Eye (tissue), 1 donor: Measurements from ENCODE around the gene ZNF436.

Experiments used
- DNase-seq: peaks from one replicate; pipeline ENCODE4 v3.0.0-alpha.2; 2015

The ZNF436 gene

DNA sequence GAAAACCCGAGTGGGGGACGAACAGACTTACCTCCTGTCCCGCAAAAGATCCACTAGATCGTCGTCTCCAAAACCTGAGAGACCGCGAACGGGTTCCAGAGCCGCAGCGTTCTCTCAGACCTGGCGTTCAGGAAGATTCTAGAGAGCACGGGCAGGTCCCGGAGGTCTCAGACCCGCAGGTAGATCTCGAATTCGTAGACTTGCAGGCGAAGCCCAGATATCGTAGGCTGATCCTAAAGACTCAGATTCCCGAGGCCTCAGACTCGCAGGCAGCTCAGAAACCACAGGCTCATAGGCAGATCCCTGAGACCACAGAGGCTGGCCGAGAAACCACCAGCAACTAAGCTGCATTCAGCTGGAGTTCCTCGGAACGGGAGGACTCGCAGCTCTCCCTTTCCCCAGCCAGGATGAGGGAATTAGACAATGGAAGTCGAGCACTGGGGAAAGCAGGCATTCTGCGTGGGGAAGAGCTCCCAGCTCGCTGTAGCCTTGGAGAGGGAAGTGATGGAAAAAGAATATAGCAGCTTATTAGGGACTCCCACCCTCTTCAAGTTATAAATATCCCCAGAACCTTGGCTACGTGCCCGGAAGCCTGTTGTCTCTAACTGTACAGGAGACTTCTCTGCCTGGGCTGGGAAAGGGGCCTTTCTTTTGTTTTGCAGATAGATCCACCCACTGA lies at the start of gene ZNF436:
Gene ZNF436 (minus strand): TSS at position 502 of the 679 bp plus-strand sequence. CDS start 1,831 bp downstream, outside the sequence.
- peak; percentile 95 for DNase-seq

DNA sequence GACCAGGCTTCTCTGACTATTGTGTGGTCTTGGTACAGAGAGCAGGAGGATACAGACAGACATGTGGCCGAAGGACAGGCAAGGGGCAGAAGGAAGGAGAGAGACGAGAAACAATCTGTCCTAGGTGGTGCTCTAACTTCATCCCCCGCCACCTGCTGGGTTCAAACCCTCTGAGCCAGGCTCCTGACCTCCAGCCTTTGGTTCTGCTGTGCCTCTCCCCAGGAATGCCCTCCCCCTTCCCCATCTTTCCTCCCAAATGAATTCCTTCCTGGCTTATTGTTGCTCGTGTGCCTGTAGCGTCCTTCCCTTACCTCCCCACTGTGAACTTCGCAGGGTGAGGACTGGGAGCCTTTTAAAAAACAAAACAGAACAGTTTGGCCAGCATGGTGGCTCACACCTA lies 49.5 kb upstream of the ZNF436 start:
- no peak for DNase-seq

DNA sequence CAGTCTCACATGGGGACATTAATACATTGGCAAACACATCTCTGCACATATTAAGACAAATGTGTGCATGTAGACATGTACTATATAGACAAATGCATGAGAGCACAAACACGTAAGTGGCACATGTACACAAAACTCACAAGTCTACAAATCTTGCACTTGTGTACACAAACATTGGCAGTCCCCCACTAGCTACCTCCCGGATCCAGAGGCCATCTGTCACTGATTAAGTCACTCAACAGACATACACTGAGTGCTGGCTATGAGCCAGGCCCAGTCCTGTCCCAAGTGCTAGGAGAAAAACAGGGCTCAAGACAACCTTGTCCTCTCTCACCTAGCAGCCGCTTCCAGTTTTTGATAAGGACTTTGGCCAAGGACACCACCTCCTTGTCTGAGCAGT lies 47.9 kb upstream of the ZNF436 start:
- peak; percentile 53 for DNase-seq

DNA sequence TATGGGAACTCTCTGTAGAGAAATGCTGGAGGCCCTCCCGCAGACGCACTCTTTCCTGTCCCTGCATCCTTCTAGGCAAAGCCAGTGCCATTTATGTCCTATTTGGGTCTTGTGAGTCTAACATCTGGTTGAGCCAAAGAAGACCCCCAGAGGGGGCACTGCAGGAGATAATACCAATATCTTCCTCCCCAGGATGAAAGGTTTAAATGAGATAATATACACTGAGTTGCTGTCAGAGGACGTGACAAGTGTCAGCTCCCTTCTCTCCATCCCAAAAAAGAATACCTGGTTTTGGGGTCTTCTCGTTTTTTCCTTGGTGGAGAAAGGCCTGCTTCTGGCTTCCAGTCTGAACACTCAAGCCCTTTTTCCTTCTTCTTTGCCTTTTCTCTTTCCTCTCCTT lies 47.3 kb upstream of the ZNF436 start:
- DNase-seq: no peak

DNA sequence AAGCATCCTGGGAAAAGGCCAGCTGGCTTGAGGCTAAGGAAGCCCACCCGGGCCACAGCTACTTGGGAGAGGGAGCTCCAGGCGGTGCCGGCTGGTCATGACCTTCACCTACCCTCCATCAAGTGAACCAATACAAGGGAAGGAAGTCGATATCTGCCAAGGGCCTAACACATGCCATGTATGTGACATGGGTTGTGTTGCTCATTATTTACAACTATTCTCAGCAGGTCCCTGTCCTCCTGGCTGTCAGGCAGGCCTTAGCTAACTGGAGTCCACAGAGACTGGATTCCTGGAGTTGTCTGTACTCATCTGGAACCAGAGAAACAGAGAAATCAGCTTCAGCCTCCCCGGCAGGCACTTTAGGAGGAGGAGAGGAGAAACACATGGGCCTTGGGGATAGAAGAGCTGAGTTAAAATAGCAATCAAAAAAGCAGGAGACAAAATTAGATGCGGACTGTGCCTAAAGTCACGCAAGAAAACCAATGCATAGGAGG lies 39.2 kb upstream of the ZNF436 start:
- DNase-seq: peak; percentile 32

DNA sequence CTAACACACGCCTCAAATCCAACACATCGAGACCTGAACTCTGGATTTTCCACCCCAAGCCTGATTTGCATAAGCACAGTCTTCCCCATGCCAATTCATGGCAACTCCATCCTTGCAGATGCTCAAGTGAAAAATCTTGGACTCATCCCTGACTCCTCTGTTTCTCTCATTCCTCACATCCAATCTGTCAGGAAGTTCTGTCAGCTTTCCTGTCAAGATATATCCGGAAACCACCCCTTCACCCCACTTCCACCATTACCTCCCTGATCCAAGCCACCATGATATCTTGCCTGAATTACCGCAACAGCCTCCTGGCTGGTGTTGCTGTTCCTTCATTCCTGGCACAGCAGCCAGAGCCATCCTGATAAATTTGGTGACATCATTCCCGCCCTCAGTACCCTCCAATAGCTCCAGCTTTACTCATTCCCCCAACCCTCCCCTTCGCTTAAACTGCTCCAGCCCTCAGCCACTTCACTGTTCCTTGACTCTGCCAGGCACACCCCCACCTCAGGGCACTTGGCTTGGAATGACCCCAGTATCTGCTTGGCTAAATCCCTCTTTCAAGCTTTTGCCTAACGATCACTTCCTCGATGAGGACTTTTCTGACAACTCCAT lies 37.5 kb upstream of the ZNF436 start:
- no peak for DNase-seq

DNA sequence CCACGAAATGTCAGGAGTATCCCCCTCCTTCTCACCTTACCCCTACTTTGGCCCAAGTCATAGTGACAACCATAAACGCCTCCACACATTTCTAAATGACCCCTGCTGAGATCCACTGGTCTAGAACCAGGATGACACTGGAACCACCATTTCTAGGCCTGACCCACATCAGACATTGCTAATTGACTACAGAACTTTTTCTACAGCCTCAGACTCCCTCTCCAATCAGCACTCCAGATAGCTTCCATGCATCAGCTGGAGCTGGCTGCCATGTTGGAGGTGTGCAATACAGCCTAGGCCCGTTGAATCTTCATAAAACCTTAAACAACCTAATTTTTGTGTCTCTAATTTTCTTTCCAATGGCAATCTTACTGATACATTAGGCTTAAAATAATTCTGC lies 36.3 kb upstream of the ZNF436 start:
- DNase-seq: no peak

DNA sequence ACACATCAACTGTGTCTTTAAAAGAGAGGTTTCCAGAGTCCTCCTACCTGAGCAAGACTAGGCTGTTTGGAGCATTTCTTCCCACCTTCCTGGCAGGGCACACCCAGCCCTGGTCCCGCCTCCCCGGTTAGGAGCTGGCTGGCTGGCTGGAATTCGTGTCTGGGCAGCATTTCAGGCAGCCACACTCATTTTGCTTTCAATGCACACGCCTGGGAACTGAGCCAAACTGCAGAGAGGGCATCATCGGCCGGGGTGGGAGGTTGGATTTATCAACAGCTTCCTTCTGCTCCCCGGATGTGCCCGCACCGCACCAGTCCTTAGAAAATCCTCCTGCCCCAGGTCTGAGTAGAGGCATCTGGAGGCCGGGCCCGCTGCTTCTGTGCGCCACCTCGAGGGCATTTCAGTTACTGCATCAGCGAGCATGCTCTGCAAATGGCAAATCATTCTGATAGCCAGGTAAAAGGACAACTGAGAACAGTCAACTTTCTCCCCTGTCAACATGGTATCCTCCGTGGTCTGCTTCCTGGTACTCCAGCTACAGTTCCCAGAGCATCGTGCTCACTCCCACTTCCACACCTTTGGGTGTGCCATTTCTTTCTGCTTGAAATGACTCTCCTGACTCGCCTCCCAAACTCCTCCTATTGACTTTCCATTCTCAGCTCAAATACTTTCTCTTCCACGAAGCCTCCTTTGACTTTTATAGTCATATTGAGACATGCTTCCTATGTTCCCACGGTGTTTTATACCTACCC lies 34.3 kb upstream of the ZNF436 start:
- DNase-seq: peak; percentile 94

DNA sequence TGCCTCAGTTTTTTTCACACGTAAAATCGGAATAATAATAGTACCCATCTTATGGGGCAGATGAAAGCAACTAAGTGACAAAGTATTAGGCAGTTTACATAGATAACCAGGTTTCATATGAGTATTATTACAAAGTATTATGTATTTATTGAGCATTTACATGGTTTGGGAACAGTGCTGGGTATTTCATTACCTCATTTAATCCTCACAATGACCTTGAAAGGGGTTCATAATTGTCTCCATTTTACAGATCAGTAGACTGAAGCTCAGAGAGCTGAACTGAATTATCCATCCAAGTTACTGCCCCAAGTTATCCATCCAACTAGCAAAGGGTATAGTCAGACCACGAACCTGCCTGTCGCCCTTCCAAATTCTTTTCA lies 33.7 kb upstream of the ZNF436 start:
- DNase-seq: no peak

DNA sequence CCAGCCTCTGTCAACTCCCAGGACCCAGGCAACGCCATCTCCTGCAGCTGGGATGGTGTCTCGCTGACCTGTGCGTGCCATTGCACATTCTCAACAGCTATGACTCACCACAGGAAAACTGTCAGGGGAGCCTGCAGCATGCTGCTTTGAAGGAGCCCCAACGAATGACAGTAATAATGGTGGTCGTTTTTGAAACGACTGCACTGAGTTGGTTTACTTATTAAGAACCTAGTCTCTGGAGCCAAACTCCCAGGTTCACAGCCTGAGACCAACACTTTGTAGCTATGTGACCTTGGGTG lies 33.4 kb upstream of the ZNF436 start:
- no peak for DNase-seq

DNA sequence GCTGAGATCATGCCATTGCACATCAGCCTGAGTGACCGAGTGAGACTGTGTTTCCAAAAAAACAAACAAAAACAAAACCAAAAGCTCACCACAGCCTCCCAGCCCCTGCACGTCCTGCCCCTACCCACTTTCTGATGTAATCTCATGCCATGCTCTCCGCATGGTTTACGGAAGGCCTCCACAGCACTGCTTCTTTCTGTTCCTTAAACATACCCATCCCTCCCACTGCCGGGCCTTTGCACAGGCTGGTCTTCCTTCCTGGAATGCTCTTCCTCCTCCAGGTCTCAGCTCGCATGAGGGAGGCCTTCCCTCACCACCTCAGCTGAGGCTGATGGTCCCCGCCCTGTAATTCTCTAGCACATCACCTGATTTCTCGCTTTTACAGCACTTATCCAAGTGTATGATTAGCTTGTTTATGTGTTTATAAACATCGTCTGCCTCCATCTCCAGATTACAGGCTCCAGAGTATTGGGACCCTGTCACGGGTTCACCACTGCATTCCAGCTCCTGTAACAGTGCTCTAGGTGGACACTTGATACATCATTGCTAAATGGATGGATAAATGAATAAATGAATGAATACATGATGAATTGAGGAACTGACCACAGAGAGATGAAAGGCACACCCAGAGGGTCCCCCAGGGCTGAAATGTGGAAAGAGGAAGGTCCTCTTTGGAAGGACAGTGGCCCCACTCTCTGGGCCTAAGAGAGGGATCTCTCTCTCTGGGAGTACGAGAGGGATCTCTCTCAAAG lies 32.8 kb upstream of the ZNF436 start:
- no peak for DNase-seq

DNA sequence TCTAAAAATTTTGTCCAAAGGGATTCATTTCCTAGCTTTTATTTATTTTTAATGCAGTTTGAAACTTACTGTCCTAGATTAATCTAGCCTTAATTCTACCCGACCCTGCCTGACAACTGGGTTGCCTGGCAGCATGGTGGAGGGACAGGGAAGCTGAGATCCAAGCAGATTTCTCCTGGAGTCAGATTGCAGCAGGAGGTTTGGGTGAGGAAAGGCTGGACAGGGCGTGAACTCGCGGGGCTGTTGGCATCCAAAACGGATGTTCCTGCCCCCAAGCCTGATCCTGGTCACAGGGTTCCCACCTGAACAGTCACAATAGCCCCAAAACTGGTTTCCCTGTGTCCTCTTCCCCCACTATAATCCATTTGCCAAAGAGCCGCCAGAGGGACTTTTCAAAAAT lies 31.7 kb upstream of the ZNF436 start:
- no peak for DNase-seq

DNA sequence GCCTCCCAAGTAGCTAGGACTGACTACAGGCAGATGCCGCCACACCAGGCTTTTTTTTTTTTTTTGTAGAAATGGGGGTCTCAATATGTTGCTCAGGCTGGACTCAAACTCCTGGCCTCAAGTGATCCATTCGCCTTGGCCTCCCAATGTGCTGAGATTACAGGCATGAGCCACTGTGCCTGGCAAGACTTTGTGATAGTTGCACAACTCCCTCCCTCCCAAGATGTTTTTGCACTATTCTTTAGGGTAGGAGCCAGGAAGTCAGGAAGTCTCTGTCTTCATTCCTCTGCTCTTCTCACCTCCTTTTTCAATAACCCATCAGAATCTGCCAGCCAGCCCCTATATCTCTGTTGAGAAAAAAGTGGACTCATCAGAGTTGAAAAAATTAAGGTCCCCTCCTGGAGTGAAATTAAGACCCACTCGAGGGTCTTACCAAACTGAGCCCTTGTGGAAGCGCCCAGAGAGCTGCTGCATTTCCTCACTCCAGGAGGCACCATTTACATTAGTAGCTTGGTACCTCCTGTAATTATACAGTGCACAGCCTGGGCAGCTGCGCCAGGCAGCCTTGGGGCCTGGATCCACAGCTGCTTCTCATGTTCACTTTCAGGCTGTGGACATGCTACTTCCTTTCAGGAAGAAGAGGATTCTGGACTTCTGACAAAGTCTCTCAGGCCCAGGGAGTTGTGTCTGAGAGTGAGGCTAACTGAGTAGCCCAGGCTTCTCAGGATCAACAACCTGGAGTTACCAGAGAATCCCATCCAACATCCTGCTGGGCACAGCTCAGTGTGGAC lies 30.9 kb upstream of the ZNF436 start:
- no peak for DNase-seq

DNA sequence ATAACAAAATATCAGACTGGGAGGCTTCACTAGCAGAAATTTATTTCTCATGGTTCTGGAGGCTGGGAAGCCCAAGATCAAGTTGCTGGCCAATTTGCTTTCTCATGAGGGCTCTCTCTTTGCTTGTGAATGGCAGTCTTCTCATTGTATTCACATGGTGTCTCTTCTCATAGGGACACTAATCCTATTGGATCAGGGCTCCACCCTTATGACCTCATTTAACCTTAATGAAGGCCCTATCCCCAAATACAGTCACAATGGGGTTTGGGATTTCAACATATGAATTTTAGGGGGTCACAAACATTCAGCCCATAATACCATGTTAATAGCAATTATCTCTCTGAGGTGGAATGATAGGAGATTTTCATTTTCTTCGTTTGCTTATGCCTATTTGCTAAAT lies 29.6 kb upstream of the ZNF436 start:
- DNase-seq: no peak

DNA sequence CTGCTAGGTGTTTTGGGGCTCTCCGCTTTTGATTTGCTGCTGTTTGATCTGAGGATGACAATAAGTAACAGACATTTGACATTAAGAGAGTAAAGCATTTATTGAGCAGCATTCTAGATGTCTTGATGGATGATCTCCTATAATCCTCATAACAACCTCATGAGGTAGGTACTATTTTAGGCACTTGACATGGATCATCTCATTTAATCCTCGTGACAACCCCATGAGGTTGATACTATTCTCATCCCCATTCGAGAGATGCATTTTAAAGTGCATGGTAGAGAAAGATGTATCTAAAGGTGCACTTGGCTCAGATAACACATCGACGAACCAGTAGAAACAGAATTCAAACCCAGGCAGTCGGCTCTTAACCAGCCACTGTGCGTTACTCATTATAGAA lies 28.3 kb upstream of the ZNF436 start:
- no peak for DNase-seq

DNA sequence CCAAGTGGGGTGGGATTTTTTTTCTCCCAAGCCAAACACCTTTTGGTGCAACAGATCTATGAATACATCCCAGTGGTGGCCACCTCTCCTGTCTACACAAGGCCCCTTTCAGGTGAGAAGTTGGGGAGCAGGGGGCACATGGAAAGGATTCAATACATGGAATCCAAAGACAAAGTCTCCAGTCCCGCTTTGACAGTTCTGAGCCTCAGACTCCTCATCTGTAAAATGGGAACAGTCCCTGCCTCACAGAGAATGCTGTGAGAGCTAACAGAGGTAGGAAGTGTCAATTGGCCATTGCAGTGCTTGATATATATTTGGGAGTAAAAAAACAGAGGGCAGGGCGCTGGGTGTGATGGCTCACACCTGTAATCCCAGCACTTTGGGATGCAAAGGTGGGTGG lies 26.7 kb upstream of the ZNF436 start:
- no peak for DNase-seq

DNA sequence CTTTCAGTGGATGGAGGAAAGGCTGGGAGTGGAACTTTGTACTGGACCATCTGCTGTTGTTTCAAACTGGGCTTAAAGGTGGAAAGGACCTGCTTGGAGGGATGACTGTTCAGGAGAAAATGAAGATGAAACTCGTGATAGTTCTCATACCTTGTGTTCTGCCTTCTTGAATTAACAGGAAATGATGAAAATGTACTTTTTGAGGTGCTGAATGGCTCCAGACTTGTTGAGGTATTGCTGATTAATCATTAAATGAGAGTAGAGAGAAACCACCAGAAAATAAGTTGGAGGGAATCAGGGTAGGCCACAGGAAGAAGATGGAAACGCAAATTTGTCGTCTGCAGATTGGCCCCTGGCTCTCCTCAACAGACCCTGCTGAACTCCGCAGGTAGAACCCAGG lies 26.2 kb upstream of the ZNF436 start:
- DNase-seq: no peak

DNA sequence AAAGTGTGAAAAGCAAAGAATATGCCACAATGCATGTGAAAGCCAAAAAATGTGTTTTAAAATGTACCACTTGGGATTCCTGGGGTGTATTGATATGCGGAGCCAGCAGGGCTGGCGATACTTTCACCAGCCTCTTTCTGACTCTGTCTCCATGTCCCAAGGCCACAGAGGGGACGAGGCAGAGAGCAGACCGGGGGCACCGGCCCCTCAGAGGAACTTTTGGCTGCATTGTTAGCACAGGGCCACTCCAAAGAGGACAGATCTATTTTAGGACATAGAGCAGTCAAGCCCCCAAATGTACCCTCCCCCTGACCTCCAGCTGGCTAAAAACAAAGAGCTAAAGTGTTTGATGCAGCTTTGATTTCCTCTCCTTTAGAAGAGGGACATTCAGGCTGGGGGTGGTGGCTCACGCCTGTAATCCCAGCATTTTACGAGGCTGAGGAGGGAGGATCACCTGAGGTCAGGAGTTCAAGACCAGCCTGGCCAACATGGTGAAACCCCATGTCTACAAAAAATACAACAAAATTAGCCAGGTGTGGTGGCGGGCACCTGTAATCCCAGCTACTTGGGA lies 25.6 kb upstream of the ZNF436 start:
- no peak for DNase-seq

DNA sequence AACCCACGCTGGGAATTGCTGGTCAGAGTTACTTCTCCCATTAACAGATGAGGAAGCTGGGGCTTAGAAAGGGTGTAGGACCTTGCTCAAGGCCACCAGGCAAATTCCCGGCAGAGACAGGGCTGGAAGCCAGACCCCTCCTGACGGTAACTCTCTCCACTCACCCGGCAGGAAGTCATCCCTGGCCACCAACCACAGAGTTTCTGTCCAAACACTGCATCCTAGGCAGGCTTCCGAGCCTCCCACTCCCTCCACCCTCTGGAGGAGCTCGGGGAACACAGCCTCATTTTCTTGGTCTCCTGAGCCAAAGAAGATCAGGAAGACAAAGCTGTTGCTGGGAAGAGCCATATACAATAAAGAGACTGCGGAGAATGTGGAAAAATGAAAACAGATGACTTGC lies 25.0 kb upstream of the ZNF436 start:
- peak; percentile 67 for DNase-seq

DNA sequence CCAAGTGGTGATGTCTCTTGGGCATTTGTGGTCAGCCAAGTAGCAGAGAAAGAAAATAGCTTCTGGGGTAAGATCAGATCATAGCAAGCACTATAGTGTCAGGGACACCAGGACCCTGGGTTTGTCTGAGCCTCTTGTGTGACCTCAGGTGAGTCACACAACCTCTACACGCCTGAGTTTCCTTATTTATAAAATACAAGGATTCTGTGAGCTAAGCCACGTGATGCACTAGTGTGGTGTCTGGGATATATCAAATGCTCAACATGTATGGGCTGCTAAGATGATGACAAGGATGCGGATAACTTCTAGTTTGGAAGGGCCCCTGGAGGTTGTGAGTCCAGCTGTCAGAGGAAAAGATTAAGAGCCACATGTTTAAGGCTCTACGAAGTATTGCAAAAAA lies 24.5 kb upstream of the ZNF436 start:
- DNase-seq: no peak

DNA sequence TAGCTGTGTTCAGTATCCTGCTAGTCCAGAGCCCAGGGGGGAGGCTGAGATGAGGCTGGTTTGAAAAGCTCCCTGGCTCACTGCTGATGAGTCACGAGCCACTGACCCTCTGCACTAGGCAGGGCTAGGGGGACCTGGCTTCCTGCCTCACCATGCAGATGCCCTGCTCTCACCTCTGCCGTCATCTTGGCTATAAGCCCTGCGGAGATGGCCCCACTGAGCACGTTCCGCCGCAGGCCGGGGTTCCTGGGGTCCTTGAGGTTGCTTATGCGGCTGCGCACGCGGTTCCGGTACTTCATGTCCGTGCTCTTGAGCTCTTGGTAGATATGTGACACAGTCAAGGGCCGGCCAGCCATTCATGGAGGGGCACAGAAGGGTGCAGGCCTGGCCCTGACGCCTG lies 24.1 kb upstream of the ZNF436 start:
- no peak for DNase-seq

DNA sequence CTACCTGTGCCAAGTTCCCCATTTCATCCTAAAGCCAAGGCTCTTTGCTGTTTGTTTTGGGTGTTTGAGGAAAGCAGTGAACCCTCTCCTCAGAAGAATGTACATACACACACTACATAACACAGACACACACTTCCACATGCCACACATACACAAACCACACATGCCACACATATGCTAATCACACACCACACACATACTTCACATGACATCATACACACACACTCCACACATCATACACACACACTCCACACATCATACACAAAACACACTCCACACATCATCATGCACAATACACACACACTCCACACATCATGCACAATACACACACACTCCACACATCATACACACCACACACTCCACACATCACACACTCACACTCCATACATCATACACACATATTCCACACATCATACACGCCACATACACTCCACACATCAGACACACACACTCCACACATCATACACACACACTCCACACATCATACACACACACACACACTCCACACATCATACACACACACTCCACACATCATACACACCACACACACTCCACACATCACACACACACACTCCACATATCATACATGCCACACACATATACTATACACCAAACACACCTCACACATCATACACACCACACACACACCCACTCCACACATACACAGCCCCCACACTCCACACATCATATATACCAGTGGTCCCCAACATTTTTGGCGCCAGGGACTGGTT lies 22.7 kb upstream of the ZNF436 start:
- no peak for DNase-seq
